Right hindlimb (tissue), 1 donor: ENCODE data around the gene SLC35F1.
"Not testable (repeated sequence)": the region's sequence is repeated elsewhere in the genome, so short reads cannot be mapped to it uniquely, and the experiment has no call there.

Source experiments
- DNase-seq: peaks from one replicate; pipeline ENCODE4 v3.0.0-alpha.2; 2018

Gene SLC35F1

GRCh38 chr6:118016532-118016931, 109.5 kb downstream of the SLC35F1 start:
- no peak for DNase-seq

- DNase-seq, result no peak
Observed at GRCh38 chr6:118017301-118017848, 110.3 kb downstream of the SLC35F1 start.

- no peak for DNase-seq
Observed at GRCh38 chr6:118023771-118024170, 116.7 kb downstream of the SLC35F1 start.

GRCh38 chr6:118029967-118030366, 122.9 kb downstream of the SLC35F1 start:
- no peak for DNase-seq

- DNase-seq, result not testable (repeated sequence)
Observed at GRCh38 chr6:118037479-118037878, 130.4 kb downstream of the SLC35F1 start.

GRCh38 chr6:118042855-118043254, 135.8 kb downstream of the SLC35F1 start:
- DNase-seq, result no peak

GRCh38 chr6:118044275-118044674, 137.2 kb downstream of the SLC35F1 start:
- no peak for DNase-seq

- no peak for DNase-seq
Observed at GRCh38 chr6:118054082-118054481, 147.0 kb downstream of the SLC35F1 start.

- no peak for DNase-seq
Observed at GRCh38 chr6:118061666-118062065, 154.6 kb downstream of the SLC35F1 start.

- DNase-seq, result no peak
Observed at GRCh38 chr6:118080547-118080946, 173.5 kb downstream of the SLC35F1 start.

GRCh38 chr6:118083711-118084110, 176.6 kb downstream of the SLC35F1 start:
- DNase-seq, result no peak

GRCh38 chr6:118085665-118086064, 178.6 kb downstream of the SLC35F1 start:
- no peak for DNase-seq

- DNase-seq, result no peak
Observed at GRCh38 chr6:118086159-118086558, 179.1 kb downstream of the SLC35F1 start.

GRCh38 chr6:118092086-118092485, 185.0 kb downstream of the SLC35F1 start:
- DNase-seq, result no peak

- no peak for DNase-seq
Observed at GRCh38 chr6:118097576-118097975, 190.5 kb downstream of the SLC35F1 start.

- no peak for DNase-seq
Observed at GRCh38 chr6:118100717-118101116, 193.7 kb downstream of the SLC35F1 start.

- no peak for DNase-seq
Observed at GRCh38 chr6:118101220-118101619, 194.2 kb downstream of the SLC35F1 start.

- no peak for DNase-seq
Observed at GRCh38 chr6:118101831-118102345, 194.8 kb downstream of the SLC35F1 start.

GRCh38 chr6:118102401-118102800, 195.3 kb downstream of the SLC35F1 start:
- DNase-seq, result no peak

- no peak for DNase-seq
Observed at GRCh38 chr6:118103381-118104146, 196.5 kb downstream of the SLC35F1 start.

GRCh38 chr6:118122161-118122725, 215.2 kb downstream of the SLC35F1 start:
- no peak for DNase-seq

GRCh38 chr6:118122801-118123200, 215.7 kb downstream of the SLC35F1 start:
- no peak for DNase-seq

- DNase-seq, result no peak
Observed at GRCh38 chr6:118123503-118124037, 216.5 kb downstream of the SLC35F1 start.

GRCh38 chr6:118124851-118125250, 217.8 kb downstream of the SLC35F1 start:
- DNase-seq, result no peak
